ENCODE measurements around the gene P2RY2. TPM values are rescaled to one million over a fixed set of nuclear protein-coding genes. Genes with fewer than 3 reads are reported as not detected.

Gene P2RY2
- total and polyA plus RNA-seq, 10 of the 15 experiments (the other 5 are each of a cell fraction or from before 2014, with no cell fraction given) = 0.03 to 0.23 (median 0.17) TPM; not detected in 7

DNA sequence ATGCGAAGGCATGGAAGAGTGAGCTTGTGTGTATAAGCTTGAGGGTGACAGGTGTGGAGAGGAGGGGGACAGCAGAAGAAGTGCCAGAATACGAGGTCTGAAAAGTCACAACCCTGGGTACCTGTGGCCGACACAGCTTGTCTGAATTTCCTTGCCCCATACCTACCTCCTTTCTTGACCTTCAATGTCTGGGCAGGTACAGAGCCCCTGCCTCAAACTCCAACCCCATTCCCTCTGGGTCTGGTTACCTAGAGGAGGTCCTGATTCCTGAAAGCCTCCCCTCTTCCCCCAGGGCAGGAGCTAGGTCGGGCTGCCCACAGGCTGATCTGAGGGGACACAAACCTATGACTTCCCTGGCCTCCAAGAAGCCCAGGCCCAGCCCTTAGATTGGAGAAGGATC lies 39.4 kb upstream of the P2RY2 start (continued):
- TF ChIP-seq, protein P1, sequence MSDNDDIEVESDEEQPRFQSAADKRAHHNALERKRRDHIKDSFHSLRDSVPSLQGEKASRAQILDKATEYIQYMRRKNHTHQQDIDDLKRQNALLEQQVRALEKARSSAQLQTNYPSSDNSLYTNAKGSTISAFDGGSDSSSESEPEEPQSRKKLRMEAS (IDR thresholded peaks at IDR 0.05; ENCODE audit: low read depth, low read length) = no peak
- TF ChIP-seq RAD51 (IDR thresholded peaks at IDR 0.05) = no peak

DNA sequence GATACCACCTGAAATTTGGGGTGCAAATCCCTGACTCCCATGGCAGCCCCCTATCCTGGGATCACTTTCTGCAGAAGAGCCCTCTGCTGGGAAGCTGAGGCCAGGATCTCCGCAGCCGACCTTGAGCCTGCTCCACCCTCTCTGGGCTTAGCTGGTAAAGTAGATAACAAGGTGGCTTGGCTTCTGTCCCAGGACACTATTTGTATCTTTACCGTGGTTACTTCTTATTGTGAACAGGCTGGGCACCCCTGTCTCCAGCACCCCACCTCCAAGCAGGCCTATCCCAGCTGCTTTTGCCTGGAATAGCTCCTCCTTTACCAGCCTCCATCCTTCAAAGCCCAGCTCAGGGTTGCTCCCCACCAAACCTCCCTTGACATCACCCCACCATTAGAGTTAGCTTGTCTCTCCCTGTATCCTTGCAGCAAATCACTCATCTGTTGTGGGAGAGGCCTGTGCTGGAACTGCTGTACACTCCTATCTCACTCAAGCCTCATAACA lies 35.2 kb upstream of the P2RY2 start:
- DNase-seq (ENCODE audit: low read depth, low spot score) = no peak
- no peaks in the 10 kb centered on the region for H4K20me1 ChIP-seq (ENCODE audit: control insufficient read depth, insufficient read depth)
- H3K36me3 ChIP-seq (ENCODE audit: control insufficient read depth in 2 of 2, insufficient read depth in 2 of 2, low read length in 1 of 2) = no peaks in the 10 kb centered on the region
- WGBS (ENCODE audit: insufficient coverage, insufficient replicate concordance, low lambda C conversion rate, missing lambda C conversion rate) = 85% methylated on average over 3 of the region's 3 CpGs
- POLR2A ChIA-PET = no interaction called here
- H3K79me2 ChIP-seq (ENCODE audit: control insufficient read depth, insufficient read depth, low read length) = 0 out of 2 replicates have a peak, but pooled peaks cover under 1% of the 10 kb centered on the region
- intact Hi-C loops (cut with micrococcal nuclease; ENCODE audit: unreplicated experiment) = no loop called here
- CTCF ChIA-PET = interaction anchor here (0.7 to 7.8 kb wide), 9 partner anchors 11 to 259 kb away, joined by 3 to 160 read pairs (median 6); no protein-coding TSS in a partner anchor
- H3K9ac ChIP-seq (ENCODE audit: control insufficient read depth, insufficient read depth, low read length) = no peak overlapping the region
- RAD21 ChIA-PET (ENCODE audit: unreplicated experiment) = interaction anchor here (1.6 to 6.1 kb wide), 4 partner anchors 23 to 457 kb away, joined by 3 to 115 read pairs (median 19); no protein-coding TSS in a partner anchor
- FAIRE-seq = no peak
- H2AFZ ChIP-seq (ENCODE audit: control insufficient read depth, low read depth, low read length) = no peak overlapping the region
- BruUV-seq (replicated peaks) = no TSS peak
- SMC1A ChIA-PET (ENCODE audit: uncharacterized antibody, unreplicated experiment) = interaction anchor here (0.8 to 10.1 kb wide), 4 partner anchors 46 to 291 kb away, joined by 3 to 188 read pairs (median 3); no protein-coding TSS in a partner anchor
- no peaks in the 10 kb centered on the region for H3K9me3 ChIP-seq (replicated peaks; ENCODE audit: control insufficient read depth, insufficient read depth, low read length)
- in situ Hi-C loops (cut with MboI) = loop anchor here (25.0 kb wide), 1 partner anchor 346 kb away; no protein-coding TSS in a partner anchor
- no peak for ATAC-seq
- H3K4me3 ChIP-seq = no peak overlapping the region
- peaks cover 5% of the 10 kb centered on the region for H3K4me1 ChIP-seq (ENCODE audit: control insufficient read depth, insufficient read depth, low read length)
- H3K27ac ChIP-seq (ENCODE audit: control insufficient read depth, insufficient read depth) = no peak overlapping the region
- no peaks in the 10 kb centered on the region for H3K27me3 ChIP-seq (replicated peaks in 1 of 2; ENCODE audit: control insufficient read depth in 2 of 2, insufficient read depth in 2 of 2, low read length in 1 of 2)
- H3K4me2 ChIP-seq (ENCODE audit: control insufficient read depth, insufficient read depth) = no peak overlapping the region
- TF ChIP-seq, protein P2, sequence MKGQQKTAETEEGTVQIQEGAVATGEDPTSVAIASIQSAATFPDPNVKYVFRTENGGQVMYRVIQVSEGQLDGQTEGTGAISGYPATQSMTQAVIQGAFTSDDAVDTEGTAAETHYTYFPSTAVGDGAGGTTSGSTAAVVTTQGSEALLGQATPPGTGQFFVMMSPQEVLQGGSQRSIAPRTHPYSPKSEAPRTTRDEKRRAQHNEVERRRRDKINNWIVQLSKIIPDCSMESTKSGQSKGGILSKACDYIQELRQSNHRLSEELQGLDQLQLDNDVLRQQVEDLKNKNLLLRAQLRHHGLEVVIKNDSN (IDR thresholded peaks at IDR 0.05; ENCODE audit: borderline replicate concordance, extremely low read length, insufficient read depth, low read depth, low read length) = no peak
- TF ChIP-seq, protein P3, sequence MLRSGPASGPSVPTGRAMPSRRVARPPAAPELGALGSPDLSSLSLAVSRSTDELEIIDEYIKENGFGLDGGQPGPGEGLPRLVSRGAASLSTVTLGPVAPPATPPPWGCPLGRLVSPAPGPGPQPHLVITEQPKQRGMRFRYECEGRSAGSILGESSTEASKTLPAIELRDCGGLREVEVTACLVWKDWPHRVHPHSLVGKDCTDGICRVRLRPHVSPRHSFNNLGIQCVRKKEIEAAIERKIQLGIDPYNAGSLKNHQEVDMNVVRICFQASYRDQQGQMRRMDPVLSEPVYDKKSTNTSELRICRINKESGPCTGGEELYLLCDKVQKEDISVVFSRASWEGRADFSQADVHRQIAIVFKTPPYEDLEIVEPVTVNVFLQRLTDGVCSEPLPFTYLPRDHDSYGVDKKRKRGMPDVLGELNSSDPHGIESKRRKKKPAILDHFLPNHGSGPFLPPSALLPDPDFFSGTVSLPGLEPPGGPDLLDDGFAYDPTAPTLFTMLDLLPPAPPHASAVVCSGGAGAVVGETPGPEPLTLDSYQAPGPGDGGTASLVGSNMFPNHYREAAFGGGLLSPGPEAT (IDR thresholded peaks at IDR 0.05; ENCODE audit: low read depth) = no peak
- no peak for TF ChIP-seq PAX5 (IDR thresholded peaks at IDR 0.05; ENCODE audit: borderline replicate concordance, low read depth, low read length)
- no peak for TF ChIP-seq POU2F2 (IDR thresholded peaks at IDR 0.05; ENCODE audit: borderline replicate concordance, low read depth, low read length)
- no peak for TF ChIP-seq IKZF2 (IDR thresholded peaks at IDR 0.05)
- TF ChIP-seq, protein P4, sequence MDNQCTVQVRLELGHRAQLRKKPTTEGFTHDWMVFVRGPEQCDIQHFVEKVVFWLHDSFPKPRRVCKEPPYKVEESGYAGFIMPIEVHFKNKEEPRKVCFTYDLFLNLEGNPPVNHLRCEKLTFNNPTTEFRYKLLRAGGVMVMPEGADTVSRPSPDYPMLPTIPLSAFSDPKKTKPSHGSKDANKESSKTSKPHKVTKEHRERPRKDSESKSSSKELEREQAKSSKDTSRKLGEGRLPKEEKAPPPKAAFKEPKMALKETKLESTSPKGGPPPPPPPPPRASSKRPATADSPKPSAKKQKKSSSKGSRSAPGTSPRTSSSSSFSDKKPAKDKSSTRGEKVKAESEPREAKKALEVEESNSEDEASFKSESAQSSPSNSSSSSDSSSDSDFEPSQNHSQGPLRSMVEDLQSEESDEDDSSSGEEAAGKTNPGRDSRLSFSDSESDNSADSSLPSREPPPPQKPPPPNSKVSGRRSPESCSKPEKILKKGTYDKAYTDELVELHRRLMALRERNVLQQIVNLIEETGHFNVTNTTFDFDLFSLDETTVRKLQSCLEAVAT (IDR thresholded peaks at IDR 0.05) = no peak
- no peak for TF ChIP-seq SMARCA5 (IDR thresholded peaks at IDR 0.05)
- TF ChIP-seq DPF2 (IDR thresholded peaks at IDR 0.05) = no peak
- TF ChIP-seq, protein P5, sequence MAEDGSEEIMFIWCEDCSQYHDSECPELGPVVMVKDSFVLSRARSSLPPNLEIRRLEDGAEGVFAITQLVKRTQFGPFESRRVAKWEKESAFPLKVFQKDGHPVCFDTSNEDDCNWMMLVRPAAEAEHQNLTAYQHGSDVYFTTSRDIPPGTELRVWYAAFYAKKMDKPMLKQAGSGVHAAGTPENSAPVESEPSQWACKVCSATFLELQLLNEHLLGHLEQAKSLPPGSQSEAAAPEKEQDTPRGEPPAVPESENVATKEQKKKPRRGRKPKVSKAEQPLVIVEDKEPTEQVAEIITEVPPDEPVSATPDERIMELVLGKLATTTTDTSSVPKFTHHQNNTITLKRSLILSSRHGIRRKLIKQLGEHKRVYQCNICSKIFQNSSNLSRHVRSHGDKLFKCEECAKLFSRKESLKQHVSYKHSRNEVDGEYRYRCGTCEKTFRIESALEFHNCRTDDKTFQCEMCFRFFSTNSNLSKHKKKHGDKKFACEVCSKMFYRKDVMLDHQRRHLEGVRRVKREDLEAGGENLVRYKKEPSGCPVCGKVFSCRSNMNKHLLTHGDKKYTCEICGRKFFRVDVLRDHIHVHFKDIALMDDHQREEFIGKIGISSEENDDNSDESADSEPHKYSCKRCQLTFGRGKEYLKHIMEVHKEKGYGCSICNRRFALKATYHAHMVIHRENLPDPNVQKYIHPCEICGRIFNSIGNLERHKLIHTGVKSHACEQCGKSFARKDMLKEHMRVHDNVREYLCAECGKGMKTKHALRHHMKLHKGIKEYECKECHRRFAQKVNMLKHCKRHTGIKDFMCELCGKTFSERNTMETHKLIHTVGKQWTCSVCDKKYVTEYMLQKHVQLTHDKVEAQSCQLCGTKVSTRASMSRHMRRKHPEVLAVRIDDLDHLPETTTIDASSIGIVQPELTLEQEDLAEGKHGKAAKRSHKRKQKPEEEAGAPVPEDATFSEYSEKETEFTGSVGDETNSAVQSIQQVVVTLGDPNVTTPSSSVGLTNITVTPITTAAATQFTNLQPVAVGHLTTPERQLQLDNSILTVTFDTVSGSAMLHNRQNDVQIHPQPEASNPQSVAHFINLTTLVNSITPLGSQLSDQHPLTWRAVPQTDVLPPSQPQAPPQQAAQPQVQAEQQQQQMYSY (CRISPR knock-in tag; IDR thresholded peaks at IDR 0.05) = no peak
- TF ChIP-seq, protein P6, sequence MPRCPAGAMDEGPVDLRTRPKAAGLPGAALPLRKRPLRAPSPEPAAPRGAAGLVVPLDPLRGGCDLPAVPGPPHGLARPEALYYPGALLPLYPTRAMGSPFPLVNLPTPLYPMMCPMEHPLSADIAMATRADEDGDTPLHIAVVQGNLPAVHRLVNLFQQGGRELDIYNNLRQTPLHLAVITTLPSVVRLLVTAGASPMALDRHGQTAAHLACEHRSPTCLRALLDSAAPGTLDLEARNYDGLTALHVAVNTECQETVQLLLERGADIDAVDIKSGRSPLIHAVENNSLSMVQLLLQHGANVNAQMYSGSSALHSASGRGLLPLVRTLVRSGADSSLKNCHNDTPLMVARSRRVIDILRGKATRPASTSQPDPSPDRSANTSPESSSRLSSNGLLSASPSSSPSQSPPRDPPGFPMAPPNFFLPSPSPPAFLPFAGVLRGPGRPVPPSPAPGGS (IDR thresholded peaks at IDR 0.05; ENCODE audit: borderline replicate concordance, insufficient read depth, low read depth, low read length, poor library complexity, severe bottlenecking) = no peak

Data from GM12878 (cell line).